ENCODE data around the gene MYOZ3.

MYOZ3 gene

GRCh38 chr5:150660108-150660831 lies 781 bp upstream of the MYOZ3 start:
- no peak for DNase-seq

- no peak for DNase-seq
Measured at GRCh38 chr5:150661821-150662596, 958 bp downstream of the MYOZ3 start.

- DNase-seq = no peak
Measured at GRCh38 chr5:150662731-150663516, 1.9 kb downstream of the MYOZ3 start.

- DNase-seq = no peak
Measured at GRCh38 chr5:150663936-150664335, 2.9 kb downstream of the MYOZ3 start.

- no peak for DNase-seq
Measured at GRCh38 chr5:150665044-150665443, 4.0 kb downstream of the MYOZ3 start.

GRCh38 chr5:150670275-150670947 lies 9.4 kb downstream of the MYOZ3 start:
- DNase-seq = no peak

- DNase-seq = no peak
Measured at GRCh38 chr5:150670948-150671310, 9.9 kb downstream of the MYOZ3 start.

GRCh38 chr5:150671509-150672236 lies 10.6 kb downstream of the MYOZ3 start:
- peak; percentile 24 to 49 for DNase-seq

GRCh38 chr5:150672237-150672883 lies 11.3 kb downstream of the MYOZ3 start:
- peak; percentile 69 to 76 for DNase-seq

GRCh38 chr5:150672884-150673275 lies 11.8 kb downstream of the MYOZ3 start:
- DNase-seq = no peak

GRCh38 chr5:150674341-150674821 lies 13.3 kb downstream of the MYOZ3 start:
- DNase-seq = no peak

- DNase-seq = no peak
Measured at GRCh38 chr5:150675069-150675468, 14.0 kb downstream of the MYOZ3 start.

GRCh38 chr5:150676578-150676977 lies 15.5 kb downstream of the MYOZ3 start:
- DNase-seq = no peak

- no peak for DNase-seq
Measured at GRCh38 chr5:150689120-150689519, 28.1 kb downstream of the MYOZ3 start.

GRCh38 chr5:150690760-150691159 lies 29.7 kb downstream of the MYOZ3 start:
- no peak for DNase-seq

GRCh38 chr5:150692276-150692675 lies 31.2 kb downstream of the MYOZ3 start:
- no peak for DNase-seq

GRCh38 chr5:150694612-150695011 lies 33.6 kb downstream of the MYOZ3 start:
- no peak for DNase-seq

GRCh38 chr5:150700246-150700593 lies 39.2 kb downstream of the MYOZ3 start:
- DNase-seq = no peak

GRCh38 chr5:150700594-150701377 lies 39.7 kb downstream of the MYOZ3 start, which contains the start of gene RBM22:
Gene RBM22 (minus strand): TSS chr5:150701062. CDS start chr5:150700985, 77 bp downstream.
- DNase-seq = peak; percentile 94 to 95

GRCh38 chr5:150703762-150704161 lies 42.7 kb downstream of the MYOZ3 start:
- no peak for DNase-seq

Data from Kasumi-1 (cell line).